ENCODE results near the gene WDFY2.

The WDFY2 gene

GRCh38 chr13:51804295-51805172 is 220.3 kb downstream of the WDFY2 start:
- DNase-seq = no peak

- DNase-seq = no peak
Measured at GRCh38 chr13:51805313-51805712, 221.1 kb downstream of the WDFY2 start.

- DNase-seq = no peak
Measured at GRCh38 chr13:51805925-51806324, 221.7 kb downstream of the WDFY2 start.

- DNase-seq = no peak
Measured at GRCh38 chr13:51806566-51806965, 222.3 kb downstream of the WDFY2 start.

- no peak for DNase-seq
Measured at GRCh38 chr13:51807041-51807440, 222.8 kb downstream of the WDFY2 start.

- no peak for DNase-seq
Measured at GRCh38 chr13:51808811-51809210, 224.5 kb downstream of the WDFY2 start.

GRCh38 chr13:51811046-51811445 is 226.8 kb downstream of the WDFY2 start:
- DNase-seq = no peak

GRCh38 chr13:51811920-51812451 is 227.7 kb downstream of the WDFY2 start:
- DNase-seq = no peak

GRCh38 chr13:51814071-51814470 is 229.8 kb downstream of the WDFY2 start:
- no peak for DNase-seq

- DNase-seq = peak; percentile 58
Measured at GRCh38 chr13:51814825-51815650, 230.8 kb downstream of the WDFY2 start.

- no peak for DNase-seq
Measured at GRCh38 chr13:51815848-51816247, 231.6 kb downstream of the WDFY2 start.

GRCh38 chr13:51816604-51817249 is 232.5 kb downstream of the WDFY2 start:
- no peak for DNase-seq
